Natural killer cell (primary cell): ENCODE measurements around the gene METTL25B. TPM values are rescaled to one million over a fixed set of nuclear protein-coding genes. Genes with fewer than 3 reads are reported as not detected.

ENCODE experiments used
- ATAC-seq, 3 donors: fragments of 150-1000 bp in 2 of 3; fragments of 200-7000 bp in 1 of 3; cut with Tn5 transposase; 1 replicate in 1 of 3; 2 replicates in 2 of 3; pipeline ENCODE4 v1.10.0; 2021; ENCODE audit warnings: mild to moderate bottlenecking in 2 of 3, moderate library complexity in 2 of 3
- DNase-seq, 2 donors: peaks; one replicate each; pipeline versions ENCODE4 v3.0.0 to v3.0.0-alpha.2; 2013 to 2021; ENCODE audit warnings: mixed read lengths in 1 of 2
- H3K27ac ChIP-seq: one replicate; pipeline ENCODE4 v1.5.1; 2013; ENCODE audit warnings: mild to moderate bottlenecking, low read length
- H3K27me3 ChIP-seq: one replicate; pipeline ENCODE4 v1.6.1; 2013; ENCODE audit warnings: low read length; ENCODE audit not compliant: control insufficient read depth, insufficient read depth
- H3K36me3 ChIP-seq: one replicate; pipeline ENCODE4 v1.6.1; 2013; ENCODE audit warnings: low read length; ENCODE audit not compliant: control insufficient read depth, insufficient read depth
- H3K4me1 ChIP-seq: one replicate; pipeline ENCODE4 v1.6.1; 2013; ENCODE audit warnings: low read length; ENCODE audit not compliant: control insufficient read depth, insufficient read depth
- H3K4me3 ChIP-seq: one replicate; pipeline ENCODE4 v1.5.1; 2013; ENCODE audit warnings: low read length
- H3K9me3 ChIP-seq: one replicate; pipeline ENCODE4 v1.6.1; 2013; ENCODE audit warnings: low read length; ENCODE audit not compliant: control insufficient read depth, insufficient read depth
- H3K27ac Mint-ChIP-seq, 2 donors: one replicate each; pipeline ENCODE4 v1.8.0; 2022; ENCODE audit warnings: mild to moderate bottlenecking in 2 of 2, mixed read lengths in 2 of 2, moderate library complexity in 1 of 2
- H3K27me3 Mint-ChIP-seq, 2 donors: one replicate each; pipeline ENCODE4 v1.8.0; 2022; ENCODE audit warnings: low read depth in 2 of 2, mixed read lengths in 2 of 2
- H3K36me3 Mint-ChIP-seq: one replicate; pipeline ENCODE4 v1.8.0; 2022; ENCODE audit warnings: mixed read lengths
- H3K4me1 Mint-ChIP-seq, 2 donors: one replicate each; pipeline ENCODE4 v1.8.0; 2022; ENCODE audit warnings: mixed read lengths in 2 of 2
- H3K4me3 Mint-ChIP-seq: one replicate; pipeline ENCODE4 v1.8.0; 2022; ENCODE audit warnings: mild to moderate bottlenecking, moderate library complexity, mixed read lengths
- H3K9me3 Mint-ChIP-seq, 2 donors: one replicate each; pipeline ENCODE4 v1.8.0; 2022; ENCODE audit warnings: mixed read lengths in 2 of 2
- CTCF ChIP-seq: fragments of 200-600 bp; IDR thresholded peaks from one replicate; pipeline ENCODE4 v1.8.0; 2022; ENCODE audit warnings: antibody characterized with exemption
- WGBS: methylation state at CpG from one replicate; pipeline ENCODE4 v1.1.7; 2013; ENCODE audit warnings: missing lambda C conversion rate; ENCODE audit not compliant: insufficient coverage; 5-methylcytosine and 5-hydroxymethylcytosine counted together
- intact Hi-C: fragments of 100-400 bp; cut with micrococcal nuclease; formaldehyde crosslinking; loops from one replicate; pipeline ENCODE4 v1.14.2; 2022
- total RNA-seq, 4 donors: library from RNA; stranded (reverse); fragments of 120-200 nt in 1 of 4; gene quantifications; one replicate each; pipeline versions ENCODE4 v1.2.3 to v1.2.4, GENCODE V29; 2013 to 2022

METTL25B gene
- total RNA-seq, 3 donors from 2014 or later (not counting 1 experiment from before 2014, with no cell fraction given), result 23.5 to 25.3 (median 23.8) TPM

- H3K4me1 Mint-ChIP-seq, result peaks cover 47 to 50% of the 10 kb centered on the region in 2 donors
- H3K27me3 ChIP-seq, result no peaks in the 10 kb centered on the region
- H3K27me3 Mint-ChIP-seq, result no peaks in the 10 kb centered on the region
- H3K9me3 ChIP-seq, result no peaks in the 10 kb centered on the region
- H3K4me1 ChIP-seq, result peaks cover 53% of the 10 kb centered on the region
- no peaks in the 10 kb centered on the region for H3K36me3 ChIP-seq
- H3K36me3 Mint-ChIP-seq, result no peaks in the 10 kb centered on the region
- peak overlapping the region; percentile 90 to 94 for H3K27ac Mint-ChIP-seq
- ATAC-seq (peak; percentile 83 to 95 (median 88)), DNase-seq (peak; percentile 88 to 97)
- H3K27ac ChIP-seq, result peak overlapping the region; percentile 92
- peak overlapping the region; percentile 91 for H3K4me3 Mint-ChIP-seq
- peak overlapping the region; percentile 98 for H3K4me3 ChIP-seq
- WGBS, result under 1% methylated on average over 68 of the region's 68 CpGs
- intact Hi-C loops, result loop anchor here (1.0 kb wide), 2 partner anchors 11 to 15 kb away; partner anchors contain the start of genes MRPL24 and PRCC
- TF ChIP-seq CTCF, result no peak
- H3K9me3 Mint-ChIP-seq, result no peaks in the 10 kb centered on the region
Measured at GRCh38 chr1:156751757-156752481, 23.6 kb downstream of the METTL25B start.

- 63% methylated on average over 1 of the region's 1 CpG for WGBS
- H3K27me3 Mint-ChIP-seq, result no peaks in the 10 kb centered on the region
- peak overlapping the region; percentile 92 for H3K27ac ChIP-seq
Measured at GRCh38 chr1:156752843-156753482, 24.7 kb downstream of the METTL25B start.

GRCh38 chr1:156754219-156754618 lies 25.9 kb downstream of the METTL25B start:
- Histone ChIP-seq H3K9me3 (no peaks in the 10 kb centered on the region), H3K4me1 (peaks cover 30% of the 10 kb centered on the region), H3K27ac (no peak overlapping the region), H3K27me3 (no peaks in the 10 kb centered on the region), H3K4me3 (no peak overlapping the region), H3K36me3 (no peaks in the 10 kb centered on the region)
- no peak for ATAC-seq
- intact Hi-C loops, result no loop called here
- Mint-ChIP-seq H3K36me3 (no peaks in the 10 kb centered on the region), H3K4me3 (no peak overlapping the region), H3K9me3 (no peaks in the 10 kb centered on the region), H3K27ac (no peak overlapping the region), H3K4me1 (peaks cover 28 to 29% of the 10 kb centered on the region in 2 donors), H3K27me3 (no peaks in the 10 kb centered on the region)
- 98% methylated on average over 8 of the region's 8 CpGs for WGBS
- no peak for TF ChIP-seq CTCF
- no peak for DNase-seq

More at GRCh38 chr1:156752843-156753482, 24.7 kb downstream of the METTL25B start:
- Mint-ChIP-seq H3K36me3 (no peaks in the 10 kb centered on the region), H3K27ac (peak overlapping the region; percentile 90 to 94), H3K9me3 (no peaks in the 10 kb centered on the region), H3K4me3 (peak overlapping the region; percentile 91), H3K4me1 (peaks cover 40 to 42% of the 10 kb centered on the region in 2 donors)
- intact Hi-C loops, result no loop called here
- Histone ChIP-seq H3K4me3 (no peak overlapping the region), H3K27me3 (no peaks in the 10 kb centered on the region), H3K36me3 (no peaks in the 10 kb centered on the region), H3K9me3 (no peaks in the 10 kb centered on the region), H3K4me1 (peaks cover 43% of the 10 kb centered on the region)
- no peak for TF ChIP-seq CTCF
- DNase-seq (peak in 1 of 2 donors; percentile 10), ATAC-seq (no peak)
